Measurements from ENCODE around the gene RSBN1. TPM values are rescaled to one million over a fixed set of nuclear protein-coding genes. Genes with fewer than 3 reads are reported as not detected.

Gene RSBN1
- total and polyA plus RNA-seq, 9 of the 15 experiments (the other 6 are each of a cell fraction or from before 2014, with no cell fraction given): 4.5 to 24.3 (median 13.0) TPM

DNA sequence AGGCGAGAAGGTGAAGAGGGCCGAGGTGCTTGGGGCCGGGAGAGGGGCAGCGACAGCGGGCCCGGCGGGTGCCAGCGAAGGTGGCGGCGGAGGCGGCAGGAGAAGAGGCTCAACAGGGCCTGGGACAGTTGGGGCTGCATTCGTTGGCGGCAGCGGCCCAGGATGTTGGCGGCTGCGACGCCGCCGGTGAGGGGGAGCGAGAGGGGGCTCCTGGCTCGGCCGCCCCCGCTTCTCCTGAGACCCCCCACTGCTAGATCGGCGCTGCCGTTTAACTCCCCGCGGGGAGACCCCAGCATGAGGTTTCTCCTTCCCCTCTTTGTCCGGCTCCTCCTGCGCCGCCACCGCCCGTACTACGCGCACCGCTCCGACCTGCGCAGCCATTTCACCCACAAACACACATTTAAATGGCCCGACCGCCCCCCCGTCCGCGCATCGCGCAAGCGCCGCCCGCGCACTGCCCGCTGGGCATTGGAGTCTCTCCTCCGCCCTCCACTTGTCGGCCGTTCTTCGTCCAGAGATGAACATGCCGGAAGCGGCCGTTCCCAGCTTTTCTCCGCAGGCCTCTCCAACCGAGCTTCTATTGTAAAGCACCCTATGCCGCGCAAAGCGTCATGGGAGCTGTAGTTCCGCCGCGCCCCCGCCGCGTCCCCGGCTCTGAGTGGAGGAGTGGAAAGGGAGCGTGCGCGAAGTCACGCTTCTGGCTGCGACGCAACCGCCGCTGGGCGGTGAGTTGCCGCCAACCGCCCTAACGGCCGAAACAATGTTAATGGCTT lies at the start of gene RSBN1 (continued):
- TF ChIP-seq TAF9B (IDR thresholded peaks at IDR 0.05; ENCODE audit: partially characterized antibody) (peak; percentile 89), ZNF232 (CRISPR knock-in tag; IDR thresholded peaks at IDR 0.05) (peak; percentile 57; the same call in 1 of the 2 replicates), SMAD3 (CRISPR knock-in tag; conservative IDR thresholded peaks at IDR 0.05) (no peak; the same call in 1 of the 2 replicates), RBM14 (IDR thresholded peaks at IDR 0.05; ENCODE audit: borderline replicate concordance, insufficient read depth, low read depth, low read length) (0 out of 2 replicates have a peak, but pooled peaks have one; percentile 65), CREB1 (IDR thresholded peaks at IDR 0.05) (peak; percentile 89), CREB1 (CRISPR knock-in tag; IDR thresholded peaks at IDR 0.05) (peak; percentile 91), ATF1 (CRISPR knock-in tag; IDR thresholded peaks at IDR 0.05) (peak; percentile 41; the same call in 1 of the 2 replicates), ATF1 (tag; IDR thresholded peaks at IDR 0.05) (peak; percentile 94), ETV6 (IDR thresholded peaks at IDR 0.05; ENCODE audit: borderline replicate concordance in 1 of 2, low read depth in 2 of 2, low read length in 1 of 2) (peak in 1 of 2 experiments; percentile 37; a peak in 1 of 4 replicates), ETV6 (CRISPR knock-in tag; IDR thresholded peaks at IDR 0.05; ENCODE audit: borderline replicate concordance) (no peak; the same call in 1 of the 2 replicates), CTBP1 (IDR thresholded peaks at IDR 0.05; ENCODE audit: borderline replicate concordance) (peak; percentile 92), SRSF3 (IDR thresholded peaks at IDR 0.05; ENCODE audit: insufficient read depth, low read length) (0 out of 2 replicates have a peak, but pooled peaks have one; percentile 10), FOXA3 (CRISPR knock-in tag; conservative IDR thresholded peaks at IDR 0.05 in 1 of 2, IDR thresholded peaks at IDR 0.05 in 1 of 2) (no peak), EHMT2 (IDR thresholded peaks at IDR 0.05) (no peak), YY1 (IDR thresholded peaks at IDR 0.05; ENCODE audit: borderline replicate concordance in 1 of 3, control insufficient read depth in 1 of 3, extremely low read depth in 1 of 3, insufficient read depth in 3 of 3, insufficient read length in 1 of 3, insufficient replicate concordance in 2 of 3, low read depth in 1 of 3, low read length in 2 of 3) (peak; percentile 73 to 95 (median 91)), MYC (IDR thresholded peaks at IDR 0.05; ENCODE audit: low read depth, low read length) (peak; percentile 88), MYC (CRISPR knock-in tag; IDR thresholded peaks at IDR 0.05; ENCODE audit: borderline replicate concordance, low read depth) (no peak), HCFC1 (IDR thresholded peaks at IDR 0.05; ENCODE audit: low read depth, low read length) (peak; percentile 98), NUFIP1 (IDR thresholded peaks at IDR 0.05; ENCODE audit: partially characterized antibody) (no peak), ZNF780A (CRISPR knock-in tag; IDR thresholded peaks at IDR 0.05) (no peak)
- TF ChIP-seq, protein P1, sequence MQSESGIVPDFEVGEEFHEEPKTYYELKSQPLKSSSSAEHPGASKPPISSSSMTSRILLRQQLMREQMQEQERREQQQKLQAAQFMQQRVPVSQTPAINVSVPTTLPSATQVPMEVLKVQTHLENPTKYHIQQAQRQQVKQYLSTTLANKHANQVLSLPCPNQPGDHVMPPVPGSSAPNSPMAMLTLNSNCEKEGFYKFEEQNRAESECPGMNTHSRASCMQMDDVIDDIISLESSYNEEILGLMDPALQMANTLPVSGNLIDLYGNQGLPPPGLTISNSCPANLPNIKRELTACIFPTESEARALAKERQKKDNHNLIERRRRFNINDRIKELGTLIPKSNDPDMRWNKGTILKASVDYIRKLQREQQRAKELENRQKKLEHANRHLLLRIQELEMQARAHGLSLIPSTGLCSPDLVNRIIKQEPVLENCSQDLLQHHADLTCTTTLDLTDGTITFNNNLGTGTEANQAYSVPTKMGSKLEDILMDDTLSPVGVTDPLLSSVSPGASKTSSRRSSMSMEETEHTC (IDR thresholded peaks at IDR 0.05): peak; percentile 80
- TF ChIP-seq, protein P2, sequence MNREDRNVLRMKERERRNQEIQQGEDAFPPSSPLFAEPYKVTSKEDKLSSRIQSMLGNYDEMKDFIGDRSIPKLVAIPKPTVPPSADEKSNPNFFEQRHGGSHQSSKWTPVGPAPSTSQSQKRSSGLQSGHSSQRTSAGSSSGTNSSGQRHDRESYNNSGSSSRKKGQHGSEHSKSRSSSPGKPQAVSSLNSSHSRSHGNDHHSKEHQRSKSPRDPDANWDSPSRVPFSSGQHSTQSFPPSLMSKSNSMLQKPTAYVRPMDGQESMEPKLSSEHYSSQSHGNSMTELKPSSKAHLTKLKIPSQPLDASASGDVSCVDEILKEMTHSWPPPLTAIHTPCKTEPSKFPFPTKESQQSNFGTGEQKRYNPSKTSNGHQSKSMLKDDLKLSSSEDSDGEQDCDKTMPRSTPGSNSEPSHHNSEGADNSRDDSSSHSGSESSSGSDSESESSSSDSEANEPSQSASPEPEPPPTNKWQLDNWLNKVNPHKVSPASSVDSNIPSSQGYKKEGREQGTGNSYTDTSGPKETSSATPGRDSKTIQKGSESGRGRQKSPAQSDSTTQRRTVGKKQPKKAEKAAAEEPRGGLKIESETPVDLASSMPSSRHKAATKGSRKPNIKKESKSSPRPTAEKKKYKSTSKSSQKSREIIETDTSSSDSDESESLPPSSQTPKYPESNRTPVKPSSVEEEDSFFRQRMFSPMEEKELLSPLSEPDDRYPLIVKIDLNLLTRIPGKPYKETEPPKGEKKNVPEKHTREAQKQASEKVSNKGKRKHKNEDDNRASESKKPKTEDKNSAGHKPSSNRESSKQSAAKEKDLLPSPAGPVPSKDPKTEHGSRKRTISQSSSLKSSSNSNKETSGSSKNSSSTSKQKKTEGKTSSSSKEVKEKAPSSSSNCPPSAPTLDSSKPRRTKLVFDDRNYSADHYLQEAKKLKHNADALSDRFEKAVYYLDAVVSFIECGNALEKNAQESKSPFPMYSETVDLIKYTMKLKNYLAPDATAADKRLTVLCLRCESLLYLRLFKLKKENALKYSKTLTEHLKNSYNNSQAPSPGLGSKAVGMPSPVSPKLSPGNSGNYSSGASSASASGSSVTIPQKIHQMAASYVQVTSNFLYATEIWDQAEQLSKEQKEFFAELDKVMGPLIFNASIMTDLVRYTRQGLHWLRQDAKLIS (CRISPR knock-in tag; IDR thresholded peaks at IDR 0.05): peak; percentile 89
